ENCODE measurements around the gene LRRC9.

DNA sequence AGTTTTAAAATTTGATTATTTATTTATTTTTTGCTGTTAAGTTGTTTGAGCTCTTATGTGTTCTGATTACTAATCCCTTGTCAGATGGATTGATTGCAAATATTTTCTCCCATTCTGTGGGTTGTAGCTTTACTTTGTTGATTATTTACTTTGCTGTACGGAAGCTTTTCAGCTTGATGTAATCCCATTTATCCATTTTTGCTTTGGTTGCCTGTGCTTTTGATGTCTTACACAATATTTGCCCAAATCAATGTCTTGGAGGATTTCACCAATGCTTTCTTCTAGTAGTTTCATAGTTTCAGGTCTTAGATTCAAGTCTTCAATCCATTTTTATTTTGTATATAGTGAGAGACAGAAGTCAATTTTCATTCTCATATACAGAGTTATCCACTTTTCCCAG, 115.2 kb downstream of the LRRC9 start:
- TF ChIP-seq, protein P1, sequence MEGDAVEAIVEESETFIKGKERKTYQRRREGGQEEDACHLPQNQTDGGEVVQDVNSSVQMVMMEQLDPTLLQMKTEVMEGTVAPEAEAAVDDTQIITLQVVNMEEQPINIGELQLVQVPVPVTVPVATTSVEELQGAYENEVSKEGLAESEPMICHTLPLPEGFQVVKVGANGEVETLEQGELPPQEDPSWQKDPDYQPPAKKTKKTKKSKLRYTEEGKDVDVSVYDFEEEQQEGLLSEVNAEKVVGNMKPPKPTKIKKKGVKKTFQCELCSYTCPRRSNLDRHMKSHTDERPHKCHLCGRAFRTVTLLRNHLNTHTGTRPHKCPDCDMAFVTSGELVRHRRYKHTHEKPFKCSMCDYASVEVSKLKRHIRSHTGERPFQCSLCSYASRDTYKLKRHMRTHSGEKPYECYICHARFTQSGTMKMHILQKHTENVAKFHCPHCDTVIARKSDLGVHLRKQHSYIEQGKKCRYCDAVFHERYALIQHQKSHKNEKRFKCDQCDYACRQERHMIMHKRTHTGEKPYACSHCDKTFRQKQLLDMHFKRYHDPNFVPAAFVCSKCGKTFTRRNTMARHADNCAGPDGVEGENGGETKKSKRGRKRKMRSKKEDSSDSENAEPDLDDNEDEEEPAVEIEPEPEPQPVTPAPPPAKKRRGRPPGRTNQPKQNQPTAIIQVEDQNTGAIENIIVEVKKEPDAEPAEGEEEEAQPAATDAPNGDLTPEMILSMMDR (IDR thresholded peaks at IDR 0.05) = no peak
- no peak for TF ChIP-seq JUND (IDR thresholded peaks at IDR 0.05)
- TF ChIP-seq POLR2AphosphoS5 (IDR thresholded peaks at IDR 0.05; ENCODE audit: low read depth, low read length) = no peak
- no peak for TF ChIP-seq YY1 (IDR thresholded peaks at IDR 0.05; ENCODE audit: low read depth)
- no peak for TF ChIP-seq RAD21 (IDR thresholded peaks at IDR 0.05; ENCODE audit: low read length)
- TF ChIP-seq USF1 (IDR thresholded peaks at IDR 0.05; ENCODE audit: borderline replicate concordance, low read depth) = no peak
- TF ChIP-seq FOXJ3 (CRISPR knock-in tag; IDR thresholded peaks at IDR 0.05) = no peak
- TF ChIP-seq TAF1 (IDR thresholded peaks at IDR 0.05; ENCODE audit: borderline replicate concordance, low read depth, low read length) = no peak

All from SK-N-SH (cell line).